ENCODE data around the gene RBM28.

GRCh38 chr7:128264477-128264876 is 79.2 kb downstream of the RBM28 start:
- no peak for TF ChIP-seq CTCF (IDR thresholded peaks at IDR 0.05)
- no peak for TF ChIP-seq POLR2A (IDR thresholded peaks at IDR 0.05)
- TF ChIP-seq POLR2AphosphoS5 (IDR thresholded peaks at IDR 0.05) = no peak
- no peak for TF ChIP-seq EP300 (IDR thresholded peaks at IDR 0.05; ENCODE audit: low read depth)

Data from transverse colon (tissue), 4 donors.